ENCODE results near the gene CTXN2. TPM values are rescaled to one million over a fixed set of nuclear protein-coding genes. Genes with fewer than 3 reads are reported as not detected.

Gene CTXN2
- polyA plus RNA-seq, 1 experiment = not detected

GRCh38 chr15:48244921-48245320 lies 53.5 kb downstream of the CTXN2 start:
- no peaks in the 10 kb centered on the region for H3K9me3 ChIP-seq (ENCODE audit: control insufficient read depth, insufficient read depth, low read length)
- no peak overlapping the region for H3K27ac ChIP-seq (ENCODE audit: low read depth, low read length)
- CTCF ChIA-PET = no interaction called here
- TF ChIP-seq, protein P1, sequence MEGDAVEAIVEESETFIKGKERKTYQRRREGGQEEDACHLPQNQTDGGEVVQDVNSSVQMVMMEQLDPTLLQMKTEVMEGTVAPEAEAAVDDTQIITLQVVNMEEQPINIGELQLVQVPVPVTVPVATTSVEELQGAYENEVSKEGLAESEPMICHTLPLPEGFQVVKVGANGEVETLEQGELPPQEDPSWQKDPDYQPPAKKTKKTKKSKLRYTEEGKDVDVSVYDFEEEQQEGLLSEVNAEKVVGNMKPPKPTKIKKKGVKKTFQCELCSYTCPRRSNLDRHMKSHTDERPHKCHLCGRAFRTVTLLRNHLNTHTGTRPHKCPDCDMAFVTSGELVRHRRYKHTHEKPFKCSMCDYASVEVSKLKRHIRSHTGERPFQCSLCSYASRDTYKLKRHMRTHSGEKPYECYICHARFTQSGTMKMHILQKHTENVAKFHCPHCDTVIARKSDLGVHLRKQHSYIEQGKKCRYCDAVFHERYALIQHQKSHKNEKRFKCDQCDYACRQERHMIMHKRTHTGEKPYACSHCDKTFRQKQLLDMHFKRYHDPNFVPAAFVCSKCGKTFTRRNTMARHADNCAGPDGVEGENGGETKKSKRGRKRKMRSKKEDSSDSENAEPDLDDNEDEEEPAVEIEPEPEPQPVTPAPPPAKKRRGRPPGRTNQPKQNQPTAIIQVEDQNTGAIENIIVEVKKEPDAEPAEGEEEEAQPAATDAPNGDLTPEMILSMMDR (IDR thresholded peaks at IDR 0.05; ENCODE audit: low read depth, low read length) = no peak
- H3K4me3 ChIP-seq (ENCODE audit: low read depth, low read length) = no peak overlapping the region
- DNase-seq (ENCODE audit: low read depth, low spot score) = no peak
- POLR2A ChIA-PET = no interaction called here
- H3K27me3 ChIP-seq (ENCODE audit: control insufficient read depth, insufficient read depth, low read length) = no peaks in the 10 kb centered on the region

DNA sequence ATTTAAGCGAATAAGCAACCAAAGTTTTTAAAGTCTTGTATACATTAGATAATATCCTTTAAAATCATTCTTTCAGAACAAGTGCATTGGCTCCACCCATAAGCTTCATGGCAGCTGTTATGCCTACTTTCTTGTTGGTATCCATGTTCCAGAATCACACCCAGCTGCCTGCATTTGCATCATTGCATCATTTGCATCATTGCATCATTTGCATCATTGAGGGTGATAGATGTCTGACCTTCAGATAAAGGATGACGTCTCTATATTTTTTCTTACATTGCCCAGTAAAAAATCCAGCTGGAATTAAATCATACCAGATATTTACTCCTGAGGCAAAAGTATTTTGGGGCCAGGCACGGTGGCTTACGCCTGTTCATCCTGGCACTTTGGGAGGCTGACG lies 56.9 kb downstream of the CTXN2 start:
- H3K9me3 ChIP-seq (ENCODE audit: control insufficient read depth, insufficient read depth, low read length) = no peaks in the 10 kb centered on the region
- TF ChIP-seq, protein P1 (IDR thresholded peaks at IDR 0.05; ENCODE audit: low read depth, low read length) = no peak
- H3K27ac ChIP-seq (ENCODE audit: low read depth, low read length) = no peak overlapping the region
- ChIA-PET CTCF (interaction anchor here (0.9 to 1.4 kb wide), 2 partner anchors 261 to 1053 kb away, joined by 3 to 10 read pairs; no protein-coding TSS in a partner anchor), POLR2A (no interaction called here)
- no peak for DNase-seq (ENCODE audit: low read depth, low spot score)
- H3K4me3 ChIP-seq (ENCODE audit: low read depth, low read length) = no peak overlapping the region
- H3K27me3 ChIP-seq (ENCODE audit: control insufficient read depth, insufficient read depth, low read length) = no peaks in the 10 kb centered on the region

- Histone ChIP-seq H3K4me3 (ENCODE audit: low read depth, low read length) (no peak overlapping the region), H3K27me3 (ENCODE audit: control insufficient read depth, insufficient read depth, low read length) (no peaks in the 10 kb centered on the region), H3K9me3 (ENCODE audit: control insufficient read depth, insufficient read depth, low read length) (no peaks in the 10 kb centered on the region), H3K27ac (ENCODE audit: low read depth, low read length) (no peak overlapping the region)
- peak; percentile 42 for DNase-seq (ENCODE audit: low read depth, low spot score)
- ChIA-PET POLR2A (no interaction called here), CTCF (interaction anchor here (0.6 to 2.6 kb wide), 11 partner anchors 8 to 1060 kb away, joined by 3 to 14 read pairs (median 4); no protein-coding TSS in a partner anchor)
- TF ChIP-seq, protein P1 (IDR thresholded peaks at IDR 0.05; ENCODE audit: low read depth, low read length) = peak; percentile 76
These were observed 59.2 kb downstream of the CTXN2 start for GRCh38 chr15:48250640-48251076.

GRCh38 chr15:48253172-48253571 lies 61.7 kb downstream of the CTXN2 start:
- DNase-seq (ENCODE audit: low read depth, low spot score) = no peak
- TF ChIP-seq, protein P1 (IDR thresholded peaks at IDR 0.05; ENCODE audit: low read depth, low read length) = no peak
- Histone ChIP-seq H3K4me3 (ENCODE audit: low read depth, low read length) (no peak overlapping the region), H3K27me3 (ENCODE audit: control insufficient read depth, insufficient read depth, low read length) (peaks cover 4% of the 10 kb centered on the region), H3K27ac (ENCODE audit: low read depth, low read length) (no peak overlapping the region), H3K9me3 (ENCODE audit: control insufficient read depth, insufficient read depth, low read length) (no peaks in the 10 kb centered on the region)
- POLR2A ChIA-PET = no interaction called here
- CTCF ChIA-PET = no interaction called here

Other genes starting within 250 kb of the CTXN2 start
- gene SLC24A5, start 70.7 kb upstream of the CTXN2 start, polyA plus RNA-seq (2011; rRNA removed) = 0.05 TPM in 1 of 2 replicates, not detected in the other
- 7.1 and 9.4 TPM in 2 replicates for gene MYEF2, start 13.4 kb upstream of the CTXN2 start, polyA plus RNA-seq (2011; rRNA removed)
- gene SLC12A1, start 14.6 kb downstream of the CTXN2 start, polyA plus RNA-seq (2011; rRNA removed) = not detected in 2 replicates
- gene DUT, start 139.8 kb downstream of the CTXN2 start, polyA plus RNA-seq (2011; rRNA removed) = 35.9 and 52.8 TPM in 2 replicates